Fibroblast of skin of scalp (primary cell): ENCODE results near the gene DCST1.

ENCODE experiments used
- DNase-seq: peaks from one replicate; pipeline ENCODE4 v3.0.0-alpha.2; 2013

DCST1 gene

GRCh38 chr1:155034318-155035208, 939 bp downstream of the DCST1 start:
- no peak for DNase-seq

- DNase-seq: no peak
Measured at GRCh38 chr1:155035936-155036335, 2.3 kb downstream of the DCST1 start.

GRCh38 chr1:155037043-155037442, 3.4 kb downstream of the DCST1 start:
- DNase-seq: no peak

- DNase-seq: no peak
Measured at GRCh38 chr1:155037851-155038441, 4.3 kb downstream of the DCST1 start.

- no peak for DNase-seq
Measured at GRCh38 chr1:155038602-155039307, 5.1 kb downstream of the DCST1 start.

GRCh38 chr1:155039308-155039669, 5.7 kb downstream of the DCST1 start:
- no peak for DNase-seq

- DNase-seq: no peak
Measured at GRCh38 chr1:155040358-155041093, 6.9 kb downstream of the DCST1 start.

GRCh38 chr1:155042789-155043188, 9.2 kb downstream of the DCST1 start:
- no peak for DNase-seq

GRCh38 chr1:155043301-155043702, 9.7 kb downstream of the DCST1 start:
- no peak for DNase-seq

- DNase-seq: no peak
Measured at GRCh38 chr1:155043793-155044192, 10.2 kb downstream of the DCST1 start.

- no peak for DNase-seq
Measured at GRCh38 chr1:155044365-155044764, 10.7 kb downstream of the DCST1 start.

GRCh38 chr1:155044812-155045657, 11.4 kb downstream of the DCST1 start:
- peak; percentile 73 for DNase-seq

- no peak for DNase-seq
Measured at GRCh38 chr1:155048449-155049334, 15.1 kb downstream of the DCST1 start.

- peak; percentile 76 for DNase-seq
Measured at GRCh38 chr1:155049651-155050559, 16.3 kb downstream of the DCST1 start.

- DNase-seq: peak; percentile 63
Measured at GRCh38 chr1:155050560-155051341, 17.1 kb downstream of the DCST1 start, which contains the start of gene ADAM15. Gene ADAM15, plus strand, starts transcription at chr1:155051316. Its CDS starts 71 bp downstream, at chr1:155051387.

- no peak for DNase-seq
Measured at GRCh38 chr1:155051342-155051776, 17.7 kb downstream of the DCST1 start.

GRCh38 chr1:155051777-155052398, 18.3 kb downstream of the DCST1 start:
- peak; percentile 15 for DNase-seq
